Glutamatergic neuron (in vitro differentiated cells): ENCODE measurements around the gene TCTA. TPM values are rescaled to one million over a fixed set of nuclear protein-coding genes. Genes with fewer than 3 reads are reported as not detected.
A peak's percentile ranks its signal among the peaks of the same experiment; 100 is the strongest.
"Not testable (repeated sequence)": the region's sequence is repeated elsewhere in the genome, so short reads cannot be mapped to it uniquely, and the experiment has no call there.

ENCODE experiments used
- DNase-seq: peaks from one replicate; pipeline ENCODE4 v3.0.0; 2022
- H3K27ac Mint-ChIP-seq: one replicate; pipeline ENCODE4 v1.8.0; 2020; ENCODE audit warnings: mild to moderate bottlenecking, mixed read lengths, inconsistent platforms; ENCODE audit not compliant: unreplicated experiment
- H3K27me3 Mint-ChIP-seq: one replicate; pipeline ENCODE4 v1.8.0; 2020; ENCODE audit warnings: mild to moderate bottlenecking, moderate library complexity, mixed read lengths, inconsistent platforms; ENCODE audit not compliant: unreplicated experiment
- H3K36me3 Mint-ChIP-seq: one replicate; pipeline ENCODE4 v1.8.0; 2020; ENCODE audit warnings: mild to moderate bottlenecking, mixed read lengths, inconsistent platforms; ENCODE audit not compliant: unreplicated experiment
- H3K4me1 Mint-ChIP-seq: one replicate; pipeline ENCODE4 v1.8.0; 2020; ENCODE audit warnings: mild to moderate bottlenecking, low read depth, mixed read lengths, inconsistent platforms; ENCODE audit not compliant: unreplicated experiment
- H3K4me3 Mint-ChIP-seq: one replicate; pipeline ENCODE4 v1.8.0; 2020; ENCODE audit warnings: mild to moderate bottlenecking, mixed read lengths, inconsistent platforms; ENCODE audit not compliant: unreplicated experiment
- H3K9me3 Mint-ChIP-seq: one replicate; pipeline ENCODE4 v1.8.0; 2020; ENCODE audit warnings: mild to moderate bottlenecking, moderate library complexity, mixed read lengths, inconsistent platforms; ENCODE audit not compliant: unreplicated experiment
- CTCF ChIP-seq: fragments of 200-600 bp; sonication (generic); IDR thresholded peaks from one replicate; pipeline ENCODE4 v1.5.0; 2021; ENCODE audit not compliant: partially characterized antibody, unreplicated experiment
- total RNA-seq: library from RNA; stranded (reverse); fragmentation: NEBNext Ultra II Directional; extraction: Animal tissue kit (Norgen Biotek cat#: 25700); gene quantifications from one replicate; pipeline ENCODE4 v1.2.1, GENCODE V29; 2021; ENCODE audit not compliant: unreplicated experiment

TCTA gene
- total RNA-seq, 1 donor from 2014 or later = 27.7 TPM

GRCh38 chr3:49403891-49404290, 8.3 kb upstream of the TCTA start:
- H3K36me3 Mint-ChIP-seq = no peaks in the 10 kb centered on the region
- peaks cover 8% of the 10 kb centered on the region for H3K4me1 Mint-ChIP-seq
- no peak for TF ChIP-seq CTCF
- no peak for DNase-seq
- no peak overlapping the region for H3K4me3 Mint-ChIP-seq
- no peak overlapping the region for H3K27ac Mint-ChIP-seq
- peaks cover 2% of the 10 kb centered on the region for H3K9me3 Mint-ChIP-seq
- H3K27me3 Mint-ChIP-seq = peaks cover 3% of the 10 kb centered on the region

GRCh38 chr3:49405570-49405969, 6.7 kb upstream of the TCTA start:
- not testable (repeated sequence) for H3K27ac Mint-ChIP-seq, H3K36me3 Mint-ChIP-seq, H3K4me3 Mint-ChIP-seq, H3K9me3 Mint-ChIP-seq, H3K27me3 Mint-ChIP-seq, DNase-seq
- H3K4me1 Mint-ChIP-seq = peaks cover 15% of the 10 kb centered on the region

GRCh38 chr3:49406571-49407565, 5.4 kb upstream of the TCTA start:
- Mint-ChIP-seq H3K4me3 (no peak overlapping the region), H3K4me1 (peaks cover 20% of the 10 kb centered on the region), H3K36me3 (no peaks in the 10 kb centered on the region), H3K9me3 (peaks cover 6% of the 10 kb centered on the region), H3K27ac (peak overlapping the region; percentile 28), H3K27me3 (no peaks in the 10 kb centered on the region)
- TF ChIP-seq CTCF = no peak
- DNase-seq = no peak

GRCh38 chr3:49410066-49410845, 2.0 kb upstream of the TCTA start:
- Mint-ChIP-seq H3K9me3 (peaks cover 11% of the 10 kb centered on the region), H3K27ac (peak overlapping the region; percentile 90), H3K4me3 (peak overlapping the region; percentile 97), H3K27me3 (peaks cover 2% of the 10 kb centered on the region), H3K36me3 (no peaks in the 10 kb centered on the region), H3K4me1 (peaks cover 27% of the 10 kb centered on the region)
- DNase-seq = no peak
- TF ChIP-seq CTCF = no peak

GRCh38 chr3:49410846-49411534, 1.2 kb upstream of the TCTA start:
- peak overlapping the region; percentile 90 for H3K27ac Mint-ChIP-seq
- TF ChIP-seq CTCF = no peak
- DNase-seq = no peak
- peaks cover 30% of the 10 kb centered on the region for H3K4me1 Mint-ChIP-seq
- H3K27me3 Mint-ChIP-seq = peaks cover 2% of the 10 kb centered on the region
- H3K9me3 Mint-ChIP-seq = peaks cover 11% of the 10 kb centered on the region
- H3K4me3 Mint-ChIP-seq = peak overlapping the region; percentile 97
- no peaks in the 10 kb centered on the region for H3K36me3 Mint-ChIP-seq
